RKO (cell line): Measurements from ENCODE around the gene BCAS1.

Experiments
- DNase-seq: peaks from one replicate; pipeline ENCODE4 v3.0.0-alpha.2; 2016; ENCODE audit warnings: low spot score

The BCAS1 gene

GRCh38 chr20:54075322-54075721, 4.9 kb upstream of the BCAS1 start:
- DNase-seq = no peak

GRCh38 chr20:54074511-54074910, 4.1 kb upstream of the BCAS1 start:
- DNase-seq = no peak

GRCh38 chr20:54073288-54073687, 2.9 kb upstream of the BCAS1 start:
- no peak for DNase-seq

GRCh38 chr20:54069501-54069971, 858 bp downstream of the BCAS1 start:
- DNase-seq = no peak

- no peak for DNase-seq
These were observed 1.4 kb downstream of the BCAS1 start for GRCh38 chr20:54068966-54069365.

- no peak for DNase-seq
These were observed 1.9 kb downstream of the BCAS1 start for GRCh38 chr20:54068495-54068894.

GRCh38 chr20:54067606-54068174, 2.7 kb downstream of the BCAS1 start:
- peak; percentile 32 for DNase-seq

- DNase-seq = no peak
These were observed 4.8 kb downstream of the BCAS1 start for GRCh38 chr20:54065601-54066038.

GRCh38 chr20:54064939-54065338, 5.5 kb downstream of the BCAS1 start:
- DNase-seq = no peak

GRCh38 chr20:54063992-54064676, 6.3 kb downstream of the BCAS1 start:
- DNase-seq = no peak

- DNase-seq = no peak
These were observed 6.8 kb downstream of the BCAS1 start for GRCh38 chr20:54063580-54063979.

GRCh38 chr20:54062812-54063280, 7.5 kb downstream of the BCAS1 start:
- DNase-seq = peak; percentile 80

- peak; percentile 15 for DNase-seq
These were observed 9.1 kb downstream of the BCAS1 start for GRCh38 chr20:54061101-54061881.

- DNase-seq = no peak
These were observed 10.6 kb downstream of the BCAS1 start for GRCh38 chr20:54059691-54060364.

GRCh38 chr20:54058420-54059139, 11.8 kb downstream of the BCAS1 start:
- DNase-seq = no peak

- no peak for DNase-seq
These were observed 13.4 kb downstream of the BCAS1 start for GRCh38 chr20:54056762-54057639.

- no peak for DNase-seq
These were observed 15.9 kb downstream of the BCAS1 start for GRCh38 chr20:54054516-54054915.

GRCh38 chr20:54051068-54051467, 19.3 kb downstream of the BCAS1 start:
- DNase-seq = no peak

GRCh38 chr20:54048891-54049545, 21.4 kb downstream of the BCAS1 start:
- no peak for DNase-seq

GRCh38 chr20:54048481-54048880, 21.9 kb downstream of the BCAS1 start:
- DNase-seq = no peak
